ENCODE measurements around the gene SNX11. TPM values are rescaled to one million over a fixed set of nuclear protein-coding genes. Genes with fewer than 3 reads are reported as not detected.
"Not testable (repeated sequence)": the region's sequence is repeated elsewhere in the genome, so short reads cannot be mapped to it uniquely, and the experiment has no call there.

The SNX11 gene
- total and polyA plus RNA-seq, 8 donors = 5.4 to 13.6 (median 7.9) TPM

- no peak for DNase-seq
- intact Hi-C loops (cut with DNase I) = no loop called here
- no peaks in the 10 kb centered on the region for H3K9me3 ChIP-seq
- peaks cover 0 to 6% (median 0%) of the 10 kb centered on the region in 3 donors for H3K36me3 ChIP-seq
- WGBS, 2 donors = 70 to 72% methylated on average over 3 of the region's 3 CpGs
- no peak for FAIRE-seq
- ATAC-seq = no peak
- H3K4me1 ChIP-seq = peaks cover 0 to 4% (median 0%) of the 10 kb centered on the region in 3 donors
- no peak overlapping the region for H3K27ac ChIP-seq
- TF ChIP-seq CTCF (IDR thresholded peaks at IDR 0.05) = no peak
- no peak overlapping the region for H3K4me3 ChIP-seq
- no peaks in the 10 kb centered on the region for H3K27me3 ChIP-seq
Observed at GRCh38 chr17:48068491-48068961, 39.0 kb upstream of the SNX11 start.

- intact Hi-C loops (cut with DNase I) = loop anchor here in 1 of 3 donors (10.0 kb wide), 1 partner anchor 65 kb away; no protein-coding TSS in a partner anchor
- FAIRE-seq = no peak
Observed at GRCh38 chr17:48070195-48070594, 37.4 kb upstream of the SNX11 start.

GRCh38 chr17:48071654-48072053, 35.9 kb upstream of the SNX11 start:
- no peaks in the 10 kb centered on the region for H3K27me3 ChIP-seq
- no peak for TF ChIP-seq CTCF (IDR thresholded peaks at IDR 0.05)
- H3K27ac ChIP-seq = no peak overlapping the region
- H3K4me1 ChIP-seq = peaks cover 0 to 5% (median 0%) of the 10 kb centered on the region in 3 donors
- DNase-seq (no peak), ATAC-seq (no peak), FAIRE-seq (no peak)
- peaks cover 0 to 6% (median 3%) of the 10 kb centered on the region in 3 donors for H3K36me3 ChIP-seq
- no peaks in the 10 kb centered on the region for H3K9me3 ChIP-seq
- no peak overlapping the region for H3K4me3 ChIP-seq
- intact Hi-C loops (cut with DNase I) = loop anchor here in 1 of 3 donors (10.0 kb wide), 1 partner anchor 63 kb away; no protein-coding TSS in a partner anchor
- WGBS, 2 donors = 65 to 73% methylated on average over 2 of the region's 2 CpGs

More at GRCh38 chr17:48070195-48070594, 37.4 kb upstream of the SNX11 start:
- no peak for ATAC-seq
- peaks cover 0 to 5% (median 4%) of the 10 kb centered on the region in 3 donors for H3K4me1 ChIP-seq
- no peaks in the 10 kb centered on the region for H3K9me3 ChIP-seq
- WGBS, 2 donors = 42 to 70% methylated on average over 2 of the region's 2 CpGs
- H3K4me3 ChIP-seq = no peak overlapping the region
- no peak overlapping the region for H3K27ac ChIP-seq
- TF ChIP-seq CTCF (IDR thresholded peaks at IDR 0.05) = no peak
- DNase-seq = no peak
- H3K36me3 ChIP-seq = peaks cover 0 to 6% (median 0%) of the 10 kb centered on the region in 3 donors
- H3K27me3 ChIP-seq = no peaks in the 10 kb centered on the region

DNA sequence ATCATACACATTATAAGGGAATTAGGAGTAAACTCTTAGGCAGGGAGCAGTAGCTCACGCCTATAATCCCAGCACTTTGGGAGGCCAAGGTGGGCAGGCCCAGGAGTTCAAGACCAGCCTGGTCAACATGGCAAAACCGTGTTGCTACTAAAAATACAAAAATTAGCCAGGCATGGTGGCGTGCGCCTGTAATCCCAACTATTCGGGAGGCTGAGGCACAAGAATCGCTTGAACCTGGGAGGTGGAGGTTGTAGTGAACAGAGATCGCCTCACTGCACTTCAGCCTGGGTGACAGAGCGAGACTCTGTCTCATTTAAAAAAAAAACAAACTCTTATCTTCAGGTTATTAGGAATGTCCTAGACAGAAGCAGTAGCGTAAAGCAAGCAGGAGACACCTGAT, 34.8 kb upstream of the SNX11 start:
- H3K4me1 ChIP-seq, DNase-seq, ATAC-seq, FAIRE-seq, H3K4me3 ChIP-seq, H3K9me3 ChIP-seq, H3K36me3 ChIP-seq, H3K27ac ChIP-seq, H3K27me3 ChIP-seq: not testable (repeated sequence)
- 89 to 93% methylated on average over 9 of the region's 9 CpGs for WGBS, 2 donors
- intact Hi-C loops (cut with DNase I) = loop anchor here in 1 of 3 donors (10.0 kb wide), 1 partner anchor 62 kb away; no protein-coding TSS in a partner anchor

DNA sequence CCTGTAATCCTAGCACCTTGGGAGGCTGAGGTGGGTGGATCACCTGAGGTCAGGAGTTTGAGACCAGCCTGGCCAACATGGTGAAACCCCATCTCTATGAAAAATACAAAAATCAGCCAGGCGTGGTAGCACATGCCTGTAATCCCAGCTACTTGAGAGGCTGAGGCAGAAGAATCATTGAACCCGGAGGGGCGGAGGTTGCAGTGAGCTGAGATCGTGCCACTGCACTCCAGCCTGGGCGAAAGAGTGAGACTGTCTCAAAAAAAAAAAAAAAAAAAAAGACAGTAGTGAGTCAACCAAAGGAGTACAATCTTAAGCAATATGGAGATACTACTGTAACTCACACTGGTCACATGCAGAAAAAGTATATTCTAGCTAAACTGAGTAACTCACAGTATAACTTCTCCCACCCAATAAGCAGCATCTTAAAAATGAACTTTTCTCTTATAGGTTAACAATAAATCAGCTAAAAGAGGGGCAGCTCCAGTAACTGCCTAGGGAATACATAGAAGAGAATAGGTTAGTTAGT, 33.9 kb upstream of the SNX11 start:
- H3K27me3 ChIP-seq, ATAC-seq, FAIRE-seq, H3K9me3 ChIP-seq, H3K4me3 ChIP-seq, DNase-seq, H3K27ac ChIP-seq, H3K36me3 ChIP-seq, H3K4me1 ChIP-seq: not testable (repeated sequence)
- intact Hi-C loops (cut with DNase I) = loop anchor here in 1 of 3 donors (10.0 kb wide), 1 partner anchor 61 kb away; no protein-coding TSS in a partner anchor
- WGBS, 2 donors = 90 to 93% methylated on average over 5 of the region's 5 CpGs

All from pancreas (tissue), 10 donors.